ENCODE data around the gene FARSB.
A peak's percentile ranks its signal among the peaks of the same experiment; 100 is the strongest.
"Not testable (repeated sequence)": the region's sequence is repeated elsewhere in the genome, so short reads cannot be mapped to it uniquely, and the experiment has no call there.

Gene FARSB

DNA sequence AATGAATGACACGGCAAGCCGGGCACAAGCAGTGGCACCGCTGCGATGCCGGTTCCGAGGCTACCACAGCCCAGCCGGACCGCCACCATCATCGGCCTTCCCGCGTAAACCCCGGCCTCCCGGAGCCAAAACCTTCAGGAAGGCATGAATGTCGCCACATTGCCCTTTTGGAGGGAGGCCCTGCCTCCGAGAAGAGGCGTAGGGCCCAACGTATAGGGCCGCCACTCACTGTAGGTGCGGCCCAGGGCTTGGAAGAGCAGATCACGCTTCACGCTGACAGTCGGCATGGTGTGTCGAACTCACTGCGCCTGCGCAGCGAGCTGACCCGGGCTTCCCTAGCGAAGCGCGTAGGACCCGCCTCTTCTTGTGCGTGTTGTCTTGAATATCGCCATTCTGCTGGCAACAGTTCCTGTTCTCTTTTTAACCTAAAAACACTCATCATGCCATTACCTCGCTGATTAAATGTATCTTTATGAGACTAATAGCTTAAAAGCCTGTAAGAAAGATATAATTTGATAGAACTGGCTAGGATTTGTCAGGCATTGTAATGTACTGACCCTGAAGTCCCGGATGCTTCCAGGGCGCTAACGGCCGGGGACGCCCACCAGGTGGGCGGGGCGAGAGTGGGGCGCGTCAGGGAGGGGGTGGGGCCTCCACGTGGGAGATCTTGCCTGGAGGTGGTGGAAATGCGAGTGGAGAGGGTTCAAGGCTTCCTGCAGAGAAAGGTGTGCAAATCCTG is at the start of gene FARSB:
TSS of gene FARSB (minus strand) at position 306 of the 739 bp plus-strand sequence. CDS start at position 287, 19 bp downstream.
- DNase-seq = peak; percentile 98

DNA sequence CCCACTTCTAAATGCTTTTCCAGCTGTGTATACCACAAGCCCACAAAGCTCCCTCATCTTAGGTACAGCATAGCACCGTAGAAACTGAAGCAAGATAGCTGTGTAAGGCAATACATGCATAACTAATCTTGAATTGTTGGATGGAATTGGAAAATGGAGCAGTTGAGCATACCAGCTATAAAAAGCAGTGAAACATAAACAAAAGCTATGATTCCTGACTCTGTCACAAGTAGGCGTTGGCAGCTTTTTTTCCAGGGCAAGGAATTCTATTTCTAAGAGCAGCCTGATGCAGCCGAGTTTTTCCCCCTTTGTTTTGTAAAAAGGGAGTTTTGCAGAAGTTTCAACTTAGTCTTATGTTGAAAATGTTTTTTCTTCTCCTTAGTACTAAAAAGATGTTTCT is 48.0 kb upstream of the FARSB start:
- DNase-seq = no peak

DNA sequence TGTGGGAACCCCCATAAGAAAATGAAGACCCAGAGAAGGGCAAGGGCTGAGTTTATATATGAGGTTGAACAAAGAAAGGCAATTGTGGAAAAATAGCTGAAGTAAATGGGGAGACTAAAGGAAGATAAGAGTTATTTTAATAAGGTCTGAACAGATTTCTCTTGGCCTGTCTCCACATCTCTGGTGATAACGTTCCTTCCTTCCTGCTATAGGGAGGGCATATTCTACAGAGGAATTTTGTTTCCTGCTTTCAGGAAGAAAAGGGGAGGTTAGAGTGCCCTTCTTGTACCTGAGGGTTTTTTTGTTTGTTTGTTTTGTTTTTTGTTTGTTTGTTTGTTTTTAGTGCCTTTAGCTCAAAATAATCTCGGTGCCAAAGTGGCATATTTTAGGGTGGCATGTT is 47.2 kb upstream of the FARSB start:
- no peak for DNase-seq

DNA sequence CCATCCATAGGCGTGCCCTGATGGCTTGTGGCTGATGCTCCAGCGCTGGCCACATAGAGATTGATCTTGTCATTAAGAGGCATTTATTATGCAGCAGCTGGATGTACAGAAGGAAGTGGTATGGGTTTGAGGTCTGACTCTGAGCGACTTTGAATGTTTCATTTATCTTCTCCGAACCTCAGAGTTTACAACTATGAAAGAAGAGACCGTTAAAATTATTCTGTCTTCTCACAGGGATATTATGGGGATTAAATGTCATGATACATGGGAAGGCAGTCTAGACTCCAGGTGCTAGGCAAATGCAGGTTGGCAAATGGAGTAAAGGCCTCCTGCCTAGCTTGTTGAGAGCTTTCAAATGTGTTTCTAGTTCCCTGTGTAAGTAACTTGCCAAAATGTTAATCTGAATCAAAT is 45.8 kb upstream of the FARSB start:
- no peak for DNase-seq

DNA sequence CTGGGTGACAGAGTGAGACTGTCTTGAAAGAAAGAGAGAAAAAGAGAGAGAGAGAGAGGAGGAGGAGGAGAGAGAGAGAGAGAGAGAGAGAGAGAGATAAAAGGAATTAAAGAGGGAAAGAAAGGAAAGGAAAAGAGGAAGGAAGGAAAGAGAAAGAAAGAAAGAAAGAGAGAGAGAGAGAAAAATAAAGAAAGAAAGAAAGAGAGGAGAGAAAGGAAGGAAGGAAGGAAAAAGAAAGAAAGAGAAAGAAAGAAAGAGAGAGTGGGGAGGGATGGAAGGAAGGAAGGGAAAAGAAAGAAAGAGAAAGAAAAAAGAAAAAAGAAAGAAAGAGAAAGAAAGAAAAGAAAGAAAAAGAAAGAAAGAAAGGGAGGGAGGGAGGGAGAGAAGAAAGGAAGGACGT is 45.3 kb upstream of the FARSB start:
- no peak for DNase-seq

DNA sequence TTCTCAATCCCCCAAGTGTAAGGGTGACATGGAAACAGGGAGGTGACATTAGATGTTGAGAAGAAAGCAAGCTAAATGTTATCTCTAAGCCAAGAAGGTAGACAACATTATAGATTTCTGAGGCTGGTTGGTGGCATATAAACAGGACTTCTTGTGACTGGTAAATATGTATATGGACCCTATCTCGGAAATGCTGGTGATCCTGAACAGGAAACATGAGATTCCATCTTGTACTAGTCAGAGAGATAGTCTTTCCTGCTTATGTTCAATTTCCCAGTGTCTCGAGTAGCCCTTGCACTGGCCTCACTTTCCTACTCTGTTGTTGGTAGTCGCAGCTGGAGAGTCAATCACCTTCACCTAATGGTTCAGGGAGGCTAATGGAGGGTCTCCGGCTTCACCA is 42.4 kb upstream of the FARSB start:
- DNase-seq = no peak

DNA sequence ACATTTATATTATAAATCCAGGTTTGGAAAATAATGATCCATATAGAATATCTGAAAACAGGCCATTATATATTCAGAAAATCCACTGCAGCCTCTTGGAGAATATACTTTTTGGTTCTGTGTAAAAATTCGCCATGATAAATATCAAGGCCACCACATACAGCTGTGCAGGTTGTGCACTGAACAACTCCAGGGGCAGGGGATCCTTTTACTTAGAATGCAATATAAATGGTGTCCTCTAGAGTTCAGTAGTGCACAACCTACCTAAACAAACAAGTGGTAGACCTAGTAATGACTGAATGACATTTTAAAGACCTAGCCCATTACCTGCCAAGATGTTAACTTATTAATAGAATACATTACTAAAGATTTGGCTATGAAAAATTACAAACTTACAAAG is 37.9 kb upstream of the FARSB start:
- DNase-seq = peak; percentile 42

DNA sequence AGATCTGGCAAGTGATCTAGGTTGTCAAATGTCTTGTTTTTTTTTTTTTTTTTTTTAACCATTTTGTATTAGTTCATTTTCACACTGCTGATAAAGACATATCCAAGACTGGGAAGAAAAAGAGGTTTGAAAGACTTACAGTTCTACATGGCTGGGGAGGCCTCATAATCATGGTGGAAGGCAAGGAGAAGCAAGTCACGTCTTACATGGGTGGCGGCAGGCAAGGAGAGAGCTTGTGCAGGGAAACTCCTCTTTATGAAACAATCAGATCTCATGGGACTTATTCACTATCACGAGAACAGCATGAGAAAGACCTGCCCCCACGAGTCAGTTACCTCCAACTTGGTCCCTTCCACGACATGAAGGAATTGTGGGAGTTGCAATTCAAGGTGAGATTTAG is 37.5 kb upstream of the FARSB start:
- DNase-seq = not testable (repeated sequence)

DNA sequence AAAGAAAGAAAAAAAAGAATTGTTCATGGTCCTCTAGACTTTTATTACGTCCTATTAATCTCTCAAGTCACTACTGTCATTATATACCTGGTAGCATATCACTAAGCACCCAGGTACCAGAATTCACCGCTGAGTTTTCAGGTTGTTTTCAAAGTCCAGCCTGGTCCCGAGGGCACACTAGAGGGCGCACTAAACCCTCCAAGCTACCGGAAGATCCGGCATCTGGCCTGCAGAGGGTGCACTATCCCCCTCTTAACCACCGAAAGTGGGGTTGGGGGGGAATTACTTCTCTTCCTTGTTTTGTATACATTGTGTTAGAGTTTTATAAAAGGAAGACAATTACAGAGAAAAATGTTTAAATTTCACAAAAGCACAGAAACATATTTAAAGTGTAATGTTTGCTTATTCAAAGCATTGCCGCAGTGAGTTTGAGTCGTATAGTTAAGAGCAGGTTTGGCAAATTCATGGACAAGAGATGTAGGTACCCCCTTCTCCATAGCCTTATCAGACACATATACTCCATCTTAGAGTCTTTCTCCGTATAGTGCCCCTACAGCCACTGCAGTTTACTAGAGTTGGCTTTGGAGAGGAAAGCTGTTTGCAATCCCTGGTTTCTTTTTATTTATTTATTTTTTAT is 34.8 kb upstream of the FARSB start:
- peak; percentile 92 for DNase-seq

DNA sequence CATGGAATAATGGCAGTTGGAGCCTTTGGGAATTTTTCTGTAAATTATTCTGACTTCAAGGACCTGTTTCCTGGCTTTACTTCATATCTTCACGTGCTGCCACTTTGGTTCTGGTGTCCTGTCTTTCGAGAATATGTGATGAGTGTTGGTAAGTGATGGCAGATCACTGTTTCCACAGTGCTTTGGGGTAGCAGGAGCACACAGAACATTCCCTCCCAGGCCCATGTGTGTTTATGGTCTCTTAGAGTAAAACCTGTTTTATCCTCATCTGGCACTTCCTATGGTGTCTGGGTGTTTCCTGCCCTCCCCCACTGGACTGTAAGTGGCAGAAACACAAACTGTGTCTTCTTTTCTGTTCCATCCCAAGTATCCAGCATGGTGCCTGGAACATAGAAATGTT is 33.4 kb upstream of the FARSB start:
- no peak for DNase-seq

DNA sequence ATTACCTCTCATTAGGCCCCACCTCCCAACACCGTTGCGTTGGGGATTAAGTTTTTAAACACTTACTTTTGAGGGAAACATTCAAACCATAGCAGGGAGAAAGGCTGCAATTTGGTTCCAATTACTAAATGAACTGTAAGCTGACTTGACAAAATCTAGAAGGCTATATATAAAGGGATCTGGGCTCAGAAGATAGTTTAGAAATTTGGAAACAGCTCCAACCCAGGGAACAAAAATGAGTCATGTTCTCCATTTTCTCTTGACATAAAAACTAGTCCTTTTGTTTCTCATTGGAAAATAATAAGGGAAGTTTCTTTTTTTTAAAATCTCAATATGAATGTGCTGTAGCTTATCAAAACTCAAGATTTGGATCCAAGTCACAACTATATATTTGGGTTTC is 33.0 kb upstream of the FARSB start:
- peak; percentile 56 for DNase-seq

DNA sequence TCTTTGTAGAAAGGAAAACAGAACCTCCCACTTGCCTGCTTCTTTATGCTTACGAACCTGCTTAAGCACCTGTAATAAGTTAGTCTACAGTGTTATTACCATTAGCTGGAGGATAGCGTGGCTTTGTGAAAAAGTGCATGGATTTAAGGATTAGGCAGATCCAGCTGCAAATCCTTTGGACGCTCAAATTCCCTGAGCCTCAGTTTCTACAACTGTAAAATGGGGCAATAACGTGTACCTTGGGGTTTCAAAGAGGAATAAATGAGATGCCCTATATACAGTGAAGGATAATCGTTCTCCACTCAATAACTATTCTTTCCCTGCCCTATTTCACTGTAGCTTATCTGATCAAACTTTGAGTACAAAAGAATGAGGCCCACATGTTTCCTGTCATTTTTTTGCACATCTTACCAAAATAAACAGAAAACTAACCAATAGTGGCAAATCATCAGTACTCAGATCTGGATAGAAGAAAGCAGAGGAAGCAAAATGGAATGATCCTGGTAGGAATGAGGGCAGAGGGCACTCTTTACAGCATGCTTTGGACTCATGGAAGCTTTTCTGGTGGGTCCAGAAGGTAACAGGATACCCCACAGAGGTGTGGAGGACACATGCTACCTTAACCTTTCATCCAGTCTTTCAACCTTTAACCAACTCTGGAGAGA is 30.3 kb upstream of the FARSB start:
- no peak for DNase-seq

DNA sequence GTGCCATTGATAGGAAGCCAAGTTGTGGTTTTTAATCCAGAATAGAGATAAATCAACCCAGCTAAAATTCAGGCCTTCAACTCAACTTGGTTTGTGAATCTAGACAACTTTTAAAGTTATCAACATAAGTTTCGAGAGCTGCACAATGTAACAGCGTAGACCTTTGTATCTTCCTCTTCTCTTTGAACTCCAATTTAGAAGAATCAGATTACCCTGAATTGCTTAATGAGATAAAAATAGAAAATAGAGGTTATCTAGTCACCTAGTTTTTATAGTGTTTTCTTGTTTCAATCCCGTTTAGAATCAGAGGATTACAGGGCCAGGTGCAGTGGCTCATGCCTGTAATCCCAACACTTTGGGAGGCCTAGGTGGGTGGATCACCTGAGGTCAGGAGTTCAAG is 27.9 kb upstream of the FARSB start:
- no peak for DNase-seq

DNA sequence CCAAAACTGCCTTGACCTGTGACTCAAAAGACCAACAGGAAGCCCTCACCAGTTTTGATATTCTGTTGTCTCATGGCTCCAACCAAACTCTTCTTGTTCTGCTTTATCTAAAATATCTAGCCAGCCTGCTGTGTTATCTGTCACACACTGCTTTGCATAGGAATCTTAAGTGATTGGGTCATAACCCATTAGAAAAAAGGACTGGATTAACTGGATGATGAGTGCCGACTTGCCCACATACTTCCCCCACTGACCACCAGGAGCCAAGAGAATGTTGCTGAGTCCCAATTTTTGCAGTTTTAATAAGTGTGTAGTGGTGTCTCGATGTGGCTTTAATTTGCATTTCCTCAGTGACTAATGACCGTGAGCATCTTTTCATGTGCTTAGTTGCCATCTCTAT is 22.1 kb upstream of the FARSB start:
- DNase-seq = no peak

DNA sequence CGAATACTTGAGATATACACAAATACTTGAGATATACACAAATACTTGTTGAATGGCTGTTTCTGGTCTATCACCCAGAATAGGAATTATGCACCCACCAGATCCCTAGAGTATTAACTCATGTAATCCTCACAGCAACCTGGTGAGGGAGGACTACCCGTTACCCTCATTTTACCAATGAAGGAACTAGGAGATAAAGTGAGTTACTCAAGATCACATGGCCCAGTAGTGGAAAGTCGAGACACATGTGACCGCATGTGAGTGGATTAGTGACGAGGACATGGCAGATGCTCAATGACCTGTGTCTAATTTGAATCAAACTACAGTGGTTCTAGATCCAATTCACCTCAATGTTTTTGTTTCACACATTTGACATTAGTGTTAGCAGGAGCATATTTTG is 18.0 kb upstream of the FARSB start:
- DNase-seq = no peak

DNA sequence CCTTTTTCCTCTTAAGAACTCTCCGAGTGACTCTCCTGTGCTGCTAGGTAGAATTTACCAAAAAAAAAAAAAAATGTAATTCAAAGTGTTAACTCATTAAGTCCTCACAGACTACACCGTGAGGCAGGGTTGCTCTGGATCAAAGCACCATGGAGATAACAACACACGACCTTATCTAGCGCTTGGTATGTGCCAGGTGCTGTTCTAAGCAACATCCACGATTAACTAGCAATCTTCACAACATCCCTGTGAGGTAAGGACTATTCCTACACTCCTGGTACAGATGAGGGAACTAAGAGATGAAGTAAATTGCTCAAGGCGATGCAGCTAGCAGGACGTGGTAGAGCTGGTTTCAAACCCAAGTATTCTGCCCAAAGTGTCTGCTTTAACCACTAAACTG is 17.4 kb upstream of the FARSB start:
- DNase-seq = no peak

DNA sequence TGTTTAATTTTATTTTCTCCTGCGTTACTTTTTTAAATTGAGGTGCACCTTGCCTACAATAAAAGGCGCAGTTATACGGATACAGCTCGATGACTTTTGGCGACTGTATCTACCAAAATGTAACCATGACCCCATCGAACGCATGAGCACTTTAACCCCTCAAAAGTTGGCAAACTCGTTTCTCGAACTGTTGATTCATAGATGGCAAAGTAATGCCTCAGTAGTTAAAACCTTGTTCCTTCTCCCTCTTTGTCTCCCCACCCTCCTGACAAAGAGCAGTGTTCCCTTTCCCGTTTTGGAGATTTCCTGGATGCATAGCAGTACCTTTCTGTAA is 16.1 kb upstream of the FARSB start:
- DNase-seq = no peak

DNA sequence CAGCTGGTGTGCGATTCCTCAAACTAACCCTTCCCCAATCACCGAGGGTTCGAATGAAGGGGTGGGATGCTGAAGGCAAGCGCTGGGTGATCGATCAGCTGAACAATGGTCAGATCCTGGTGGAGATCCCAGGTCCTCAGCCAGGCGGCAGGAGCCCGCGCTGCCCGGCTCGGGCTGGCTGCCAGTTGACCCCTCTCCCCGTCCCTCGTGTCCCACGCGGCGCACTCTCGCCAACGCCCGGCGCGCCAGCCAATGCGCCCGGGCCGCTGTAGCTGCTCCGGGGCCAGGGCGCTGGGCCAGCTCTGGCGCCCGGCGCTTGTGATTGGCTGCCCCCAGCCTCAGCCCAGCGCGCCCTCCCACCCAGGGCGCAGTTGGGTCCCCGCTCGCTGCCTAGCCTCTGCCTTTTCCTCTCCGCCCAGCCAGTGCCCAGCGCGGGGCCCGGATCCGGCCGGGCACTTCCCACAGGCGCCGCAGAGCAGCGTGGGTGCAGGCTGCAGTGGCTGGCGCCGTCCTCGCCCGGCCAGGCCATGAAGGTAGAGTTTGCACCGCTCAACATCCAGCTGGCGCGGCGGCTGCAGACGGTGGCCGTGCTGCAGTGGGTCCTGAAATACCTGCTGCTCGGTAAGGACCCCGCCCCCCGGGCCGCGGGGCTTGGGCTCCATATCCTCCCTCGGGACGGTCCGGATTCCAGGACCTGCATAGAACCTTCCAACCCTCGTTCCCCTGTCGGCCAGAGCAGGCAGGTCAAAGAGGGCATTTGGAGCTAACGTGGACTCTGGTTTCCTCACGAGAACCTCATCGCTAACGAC is 15.6 kb upstream of the FARSB start, which contains the start of gene MOGAT1:
TSS of gene MOGAT1 (plus strand) at position 400 of the 809 bp plus-strand sequence. CDS start at position 528, 128 bp downstream.
- DNase-seq = peak; percentile 49

DNA sequence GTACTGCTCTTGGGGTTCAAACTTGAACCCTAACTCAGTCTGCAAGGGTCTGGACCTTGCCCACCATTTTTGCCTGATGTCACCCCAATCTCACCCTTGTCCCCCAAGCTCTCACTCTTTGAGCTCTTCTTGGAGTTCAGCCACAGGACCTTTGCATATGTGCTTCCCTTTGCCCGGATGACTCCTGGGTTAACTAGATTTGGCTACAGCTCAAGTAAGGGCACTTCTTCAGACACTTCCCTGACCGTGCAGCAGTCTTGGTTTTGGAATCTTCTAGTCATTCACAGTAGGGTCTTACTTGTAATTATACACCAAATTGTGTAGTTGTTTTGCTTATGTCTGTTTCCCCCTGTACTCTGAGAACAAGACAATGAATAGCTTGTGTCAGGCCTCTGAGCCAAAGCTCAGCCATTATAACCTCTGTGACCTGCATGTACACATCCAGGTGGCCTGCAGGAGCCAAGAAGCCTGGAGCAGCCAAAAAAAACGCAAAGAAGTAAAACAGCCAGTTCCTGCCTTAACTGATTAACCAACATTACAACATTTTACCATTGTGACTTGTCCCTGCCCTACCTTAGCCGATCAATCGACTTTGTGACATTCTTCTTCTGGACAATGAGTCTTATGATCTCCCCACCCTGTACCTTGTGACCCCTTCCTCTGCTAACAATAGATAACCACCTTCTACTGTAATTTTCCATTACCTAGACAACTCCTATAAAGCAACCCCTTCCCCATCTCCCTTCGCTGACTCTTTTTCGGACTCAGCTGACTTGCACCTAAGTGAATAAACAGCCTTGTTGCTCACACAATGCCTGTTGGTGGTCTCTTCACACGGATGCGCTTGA is 14.5 kb upstream of the FARSB start:
- no peak for DNase-seq

DNA sequence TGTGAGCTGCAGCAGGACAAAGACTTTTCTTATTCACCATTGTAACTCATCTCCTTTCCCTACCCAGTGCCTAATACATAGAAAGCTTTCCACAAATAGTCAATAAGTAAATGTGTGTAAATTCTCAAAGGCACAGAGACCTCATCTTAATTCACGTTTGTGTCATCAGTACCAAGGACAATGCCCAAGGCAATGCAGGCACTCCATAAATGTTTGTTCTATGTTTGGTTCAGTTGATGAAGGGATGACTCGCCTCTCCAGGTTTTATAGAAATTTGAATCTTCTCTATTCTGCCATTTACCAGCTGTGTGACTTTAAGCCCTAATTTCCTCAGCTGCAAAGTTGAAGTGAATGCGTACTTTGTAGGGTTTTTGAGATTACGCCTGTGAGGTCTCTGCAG is 13.5 kb upstream of the FARSB start:
- no peak for DNase-seq

DNA sequence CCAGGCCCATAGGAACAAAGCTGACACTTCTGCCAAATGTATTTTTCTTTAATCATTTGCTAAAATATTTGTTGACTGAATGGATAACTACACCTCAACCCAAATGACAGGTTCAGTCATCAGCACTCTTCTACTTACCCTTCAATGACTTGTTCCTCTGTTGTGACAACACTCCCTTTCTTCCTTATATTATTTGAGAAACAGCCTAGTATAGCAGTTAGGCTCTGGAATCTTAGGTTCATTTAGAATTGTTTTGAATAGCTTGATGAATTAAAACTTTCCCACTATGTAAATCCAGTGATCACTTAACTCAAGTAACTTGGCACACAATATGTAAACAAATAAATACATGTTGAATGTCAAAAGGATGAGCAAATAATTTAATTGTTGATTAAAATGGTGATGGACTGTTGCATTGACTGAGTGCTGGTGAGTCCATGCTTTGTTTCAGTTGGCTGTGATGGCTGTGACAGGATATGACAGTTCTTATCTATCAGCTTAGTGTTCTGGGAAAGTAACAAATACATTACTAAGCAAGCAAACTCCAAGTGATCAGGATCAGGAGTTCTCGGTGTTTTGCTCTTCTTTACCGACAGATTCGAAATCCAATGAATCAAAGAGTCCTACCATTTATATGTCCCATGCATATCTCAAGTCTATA is 12.7 kb upstream of the FARSB start:
- no peak for DNase-seq

DNA sequence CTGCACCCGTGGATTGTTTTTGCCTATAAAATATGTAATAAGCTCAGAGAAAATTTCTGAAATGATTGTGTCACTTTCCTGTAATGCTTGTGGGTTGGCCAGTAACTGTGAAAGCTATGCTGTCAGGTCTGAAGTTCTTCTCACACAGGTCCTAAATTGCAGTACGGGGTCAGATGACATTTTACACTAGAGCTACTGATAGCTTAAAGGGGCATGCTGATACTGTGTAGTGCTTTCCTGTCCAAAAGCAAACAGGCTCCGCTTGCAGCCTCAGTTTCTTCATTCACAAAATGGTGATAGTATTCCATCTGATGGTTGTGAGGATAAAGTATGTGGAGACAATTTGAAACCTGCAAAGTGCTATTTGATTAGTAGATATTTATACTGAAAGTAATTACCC is 7.6 kb upstream of the FARSB start:
- no peak for DNase-seq

Data from suppressor macrophage treated with lipopolysaccharide for 4 hours (primary cell).